GM23248 (cell line): ENCODE results near the gene SREK1.

Experiments used
- EZH2 ChIP-seq: fragments of 200-600 bp; sonication (generic); IDR thresholded peaks from 2 replicates; pipeline ENCODE4 v1.6.1; 2018; ENCODE audit warnings: antibody characterized with exemption, mild to moderate bottlenecking; ENCODE audit not compliant: insufficient read depth, poor library complexity, severe bottlenecking
- EZH2phosphoT487 ChIP-seq: fragments of 200-600 bp; sonication (generic); IDR thresholded peaks from 2 replicates; pipeline ENCODE4 v1.6.1; 2018; ENCODE audit warnings: antibody characterized with exemption, moderate library complexity, mild to moderate bottlenecking, low read depth; ENCODE audit not compliant: insufficient read depth

GRCh38 chr5:66145737-66146136 lies 1.6 kb downstream of the SREK1 start:
- no peak for TF ChIP-seq EZH2phosphoT487
- TF ChIP-seq EZH2: no peak
